ENCODE measurements around the gene FUT7. TPM values are rescaled to one million over a fixed set of nuclear protein-coding genes. Genes with fewer than 3 reads are reported as not detected.

Gene FUT7
- total and polyA plus RNA-seq, 8 donors: 0.23 to 3.9 (median 0.43) TPM; not detected in 4

DNA sequence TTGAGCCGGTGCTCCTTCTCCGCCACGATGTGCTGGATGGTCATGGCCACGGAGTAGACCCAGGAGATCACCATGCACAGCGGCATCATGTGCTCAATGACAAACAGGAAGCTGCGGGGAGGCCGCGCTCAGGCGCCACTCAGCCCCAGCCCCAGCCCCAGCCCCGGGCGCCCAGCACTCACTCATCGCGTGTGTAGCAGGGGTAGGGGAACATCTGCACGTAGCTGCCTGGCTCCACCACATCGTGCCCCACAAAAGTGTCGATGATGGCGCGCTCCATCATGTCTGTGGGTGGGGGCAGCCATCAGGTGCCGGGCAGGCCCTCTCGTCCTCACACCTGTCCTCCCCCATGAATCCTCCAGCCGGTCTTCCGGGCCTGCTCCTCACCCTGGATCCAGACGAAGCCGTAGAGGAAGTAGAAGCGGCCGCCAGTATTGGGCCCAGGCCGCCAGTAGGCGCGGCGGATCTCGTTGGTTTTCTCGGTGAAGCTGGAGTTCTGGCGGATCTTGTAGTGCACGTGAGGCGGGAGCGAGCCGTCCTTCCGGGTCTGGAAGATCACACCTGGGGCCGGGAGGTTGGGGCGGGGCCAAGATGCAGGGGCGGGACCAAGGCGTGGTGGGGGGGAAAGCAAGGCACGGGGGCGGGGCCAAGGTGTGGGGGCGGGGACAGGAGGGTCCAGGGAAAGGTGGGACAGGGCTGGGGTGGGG, 13.9 kb downstream of the FUT7 start:
- WGBS, 5 donors: 88 to 95% (median 92%) methylated on average over 20 to 45 of the region's 45 CpGs
- no peaks in the 10 kb centered on the region for H3K9me3 ChIP-seq

DNA sequence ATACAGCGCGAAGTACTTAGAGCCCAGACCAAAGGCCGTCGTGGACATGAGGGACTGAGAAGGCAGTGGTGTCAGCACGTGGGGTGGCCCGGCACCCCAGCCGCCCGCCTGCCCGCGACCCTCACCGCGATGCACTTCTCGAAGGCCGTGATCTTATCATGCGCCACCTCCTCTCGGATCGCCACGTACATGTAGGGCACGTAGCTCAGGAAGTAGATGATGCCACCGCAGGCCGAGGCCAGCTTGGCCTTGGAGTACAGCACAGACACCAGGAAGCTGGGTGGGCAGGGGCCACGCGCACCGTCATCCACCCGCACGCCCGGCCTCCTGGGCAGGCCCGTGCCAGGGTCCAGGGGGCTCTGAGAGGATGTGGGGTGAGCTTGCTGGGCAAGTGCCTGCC, 14.8 kb downstream of the FUT7 start:
- no peaks in the 10 kb centered on the region for H3K9me3 ChIP-seq
- H3K27ac ChIP-seq: no peak overlapping the region
- no peak for TF ChIP-seq POLR2A (IDR thresholded peaks at IDR 0.05)
- TF ChIP-seq, protein P1, sequence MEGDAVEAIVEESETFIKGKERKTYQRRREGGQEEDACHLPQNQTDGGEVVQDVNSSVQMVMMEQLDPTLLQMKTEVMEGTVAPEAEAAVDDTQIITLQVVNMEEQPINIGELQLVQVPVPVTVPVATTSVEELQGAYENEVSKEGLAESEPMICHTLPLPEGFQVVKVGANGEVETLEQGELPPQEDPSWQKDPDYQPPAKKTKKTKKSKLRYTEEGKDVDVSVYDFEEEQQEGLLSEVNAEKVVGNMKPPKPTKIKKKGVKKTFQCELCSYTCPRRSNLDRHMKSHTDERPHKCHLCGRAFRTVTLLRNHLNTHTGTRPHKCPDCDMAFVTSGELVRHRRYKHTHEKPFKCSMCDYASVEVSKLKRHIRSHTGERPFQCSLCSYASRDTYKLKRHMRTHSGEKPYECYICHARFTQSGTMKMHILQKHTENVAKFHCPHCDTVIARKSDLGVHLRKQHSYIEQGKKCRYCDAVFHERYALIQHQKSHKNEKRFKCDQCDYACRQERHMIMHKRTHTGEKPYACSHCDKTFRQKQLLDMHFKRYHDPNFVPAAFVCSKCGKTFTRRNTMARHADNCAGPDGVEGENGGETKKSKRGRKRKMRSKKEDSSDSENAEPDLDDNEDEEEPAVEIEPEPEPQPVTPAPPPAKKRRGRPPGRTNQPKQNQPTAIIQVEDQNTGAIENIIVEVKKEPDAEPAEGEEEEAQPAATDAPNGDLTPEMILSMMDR (IDR thresholded peaks at IDR 0.05): no peak
- TF ChIP-seq EP300 (IDR thresholded peaks at IDR 0.05): no peak
- TF ChIP-seq POLR2AphosphoS5 (IDR thresholded peaks at IDR 0.05): no peak
- peaks cover 24 to 92% (median 81%) of the 10 kb centered on the region in 4 donors for H3K36me3 ChIP-seq
- H3K4me3 ChIP-seq: no peak overlapping the region
- peaks cover 0 to 1% (median under 1%) of the 10 kb centered on the region in 4 donors for H3K4me1 ChIP-seq
- intact Hi-C loops (cut with DNase I; ENCODE audit: low total_unique reads): no loop called here
- no peak for DNase-seq
- no peaks in the 10 kb centered on the region for H3K27me3 ChIP-seq
- 97 to 99% (median 98%) methylated on average over 27 to 28 of the region's 28 CpGs for WGBS, 5 donors

More for the DNA sequence above, 13.9 kb downstream of the FUT7 start:
- intact Hi-C loops (cut with DNase I; ENCODE audit: low total_unique reads): no loop called here
- H3K27ac ChIP-seq: no peak overlapping the region
- H3K27me3 ChIP-seq: no peaks in the 10 kb centered on the region
- H3K4me3 ChIP-seq: no peak overlapping the region
- peaks cover 0 to 8% (median 4%) of the 10 kb centered on the region in 4 donors for H3K4me1 ChIP-seq
- peaks cover 24 to 84% (median 73%) of the 10 kb centered on the region in 4 donors for H3K36me3 ChIP-seq
- DNase-seq: no peak
- no peak for TF ChIP-seq EP300 (IDR thresholded peaks at IDR 0.05)
- no peak for TF ChIP-seq POLR2A (IDR thresholded peaks at IDR 0.05)
- TF ChIP-seq, protein P1 (IDR thresholded peaks at IDR 0.05): no peak
- TF ChIP-seq POLR2AphosphoS5 (IDR thresholded peaks at IDR 0.05): no peak

DNA sequence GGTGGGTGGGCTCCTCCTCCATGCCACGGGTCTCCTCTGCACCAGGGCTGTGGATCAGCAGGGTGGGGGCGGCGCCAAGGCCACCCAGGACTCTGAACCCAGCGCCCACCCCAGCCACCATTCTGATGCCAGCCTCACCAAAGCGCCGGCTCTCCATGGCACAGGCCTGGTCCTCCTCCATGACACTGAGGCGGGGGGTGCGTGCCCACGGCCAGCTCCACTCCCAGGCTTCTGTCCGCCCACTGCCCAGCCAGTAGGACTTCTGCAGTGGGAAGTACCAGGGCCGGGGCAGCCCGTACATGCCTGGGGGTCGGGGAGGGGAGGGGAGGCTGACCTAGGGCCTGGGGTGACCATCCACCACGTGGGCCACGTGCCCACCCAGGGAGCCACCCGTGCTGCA, 15.5 kb downstream of the FUT7 start:
- no peak overlapping the region for H3K27ac ChIP-seq
- no peaks in the 10 kb centered on the region for H3K4me1 ChIP-seq
- intact Hi-C loops (cut with DNase I; ENCODE audit: low total_unique reads): no loop called here
- H3K9me3 ChIP-seq: no peaks in the 10 kb centered on the region
- 87 to 95% (median 92%) methylated on average over 13 to 16 of the region's 16 CpGs for WGBS, 5 donors
- DNase-seq: no peak
- no peak overlapping the region for H3K4me3 ChIP-seq
- peaks cover 24 to 98% (median 88%) of the 10 kb centered on the region in 4 donors for H3K36me3 ChIP-seq
- H3K27me3 ChIP-seq: no peaks in the 10 kb centered on the region
- TF ChIP-seq POLR2A (IDR thresholded peaks at IDR 0.05): no peak
- TF ChIP-seq POLR2AphosphoS5 (IDR thresholded peaks at IDR 0.05): no peak
- TF ChIP-seq, protein P1 (IDR thresholded peaks at IDR 0.05): no peak
- TF ChIP-seq EP300 (IDR thresholded peaks at IDR 0.05): no peak

GRCh38 chr9:137015976-137016375, 15.9 kb downstream of the FUT7 start:
- Histone ChIP-seq H3K36me3 (peaks cover 24 to 98% (median 90%) of the 10 kb centered on the region in 4 donors), H3K27ac (no peak overlapping the region), H3K4me1 (no peaks in the 10 kb centered on the region), H3K27me3 (no peaks in the 10 kb centered on the region), H3K9me3 (no peaks in the 10 kb centered on the region), H3K4me3 (no peak overlapping the region)
- TF ChIP-seq POLR2A (IDR thresholded peaks at IDR 0.05) (no peak), EP300 (IDR thresholded peaks at IDR 0.05) (no peak), POLR2AphosphoS5 (IDR thresholded peaks at IDR 0.05) (no peak)
- TF ChIP-seq, protein P1 (IDR thresholded peaks at IDR 0.05): no peak
- 92 to 97% (median 96%) methylated on average over 19 to 21 of the region's 21 CpGs for WGBS, 5 donors
- DNase-seq: no peak
- intact Hi-C loops (cut with DNase I; ENCODE audit: low total_unique reads): no loop called here

Measured in stomach (tissue), 9 donors.